Measurements from ENCODE around the gene TPPP2. TPM values are rescaled to one million over a fixed set of nuclear protein-coding genes. Genes with fewer than 3 reads are reported as not detected.

The TPPP2 gene
- total RNA-seq, 2 donors from 2014 or later: 0.94 TPM; not detected in 1

DNA sequence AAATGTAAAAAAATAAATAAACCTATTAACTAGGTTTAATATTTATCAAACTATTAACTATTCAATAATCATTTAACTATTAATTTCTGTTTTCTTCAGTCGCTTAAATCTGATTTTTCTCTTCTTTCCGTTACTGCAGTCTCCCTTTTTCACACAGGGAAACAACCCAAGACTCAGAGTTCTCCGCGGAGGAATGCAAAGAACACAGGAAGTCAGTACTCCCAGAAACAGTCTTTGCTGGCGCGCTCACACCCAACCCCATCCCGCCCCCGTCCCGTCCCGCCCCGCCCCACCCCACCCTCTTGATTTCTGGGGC lies 40.6 kb upstream of the TPPP2 start:
- peaks cover 3% of the 10 kb centered on the region for H3K36me3 ChIP-seq
- TF ChIP-seq, protein P1, sequence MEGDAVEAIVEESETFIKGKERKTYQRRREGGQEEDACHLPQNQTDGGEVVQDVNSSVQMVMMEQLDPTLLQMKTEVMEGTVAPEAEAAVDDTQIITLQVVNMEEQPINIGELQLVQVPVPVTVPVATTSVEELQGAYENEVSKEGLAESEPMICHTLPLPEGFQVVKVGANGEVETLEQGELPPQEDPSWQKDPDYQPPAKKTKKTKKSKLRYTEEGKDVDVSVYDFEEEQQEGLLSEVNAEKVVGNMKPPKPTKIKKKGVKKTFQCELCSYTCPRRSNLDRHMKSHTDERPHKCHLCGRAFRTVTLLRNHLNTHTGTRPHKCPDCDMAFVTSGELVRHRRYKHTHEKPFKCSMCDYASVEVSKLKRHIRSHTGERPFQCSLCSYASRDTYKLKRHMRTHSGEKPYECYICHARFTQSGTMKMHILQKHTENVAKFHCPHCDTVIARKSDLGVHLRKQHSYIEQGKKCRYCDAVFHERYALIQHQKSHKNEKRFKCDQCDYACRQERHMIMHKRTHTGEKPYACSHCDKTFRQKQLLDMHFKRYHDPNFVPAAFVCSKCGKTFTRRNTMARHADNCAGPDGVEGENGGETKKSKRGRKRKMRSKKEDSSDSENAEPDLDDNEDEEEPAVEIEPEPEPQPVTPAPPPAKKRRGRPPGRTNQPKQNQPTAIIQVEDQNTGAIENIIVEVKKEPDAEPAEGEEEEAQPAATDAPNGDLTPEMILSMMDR (IDR thresholded peaks at IDR 0.05): no peak
- no peaks in the 10 kb centered on the region for H3K9me3 ChIP-seq
- H3K27me3 ChIP-seq: no peaks in the 10 kb centered on the region
- no peak overlapping the region for H3K9ac ChIP-seq (ENCODE audit: low read depth in 2 of 2, low read length in 2 of 2)
- H3K27ac ChIP-seq: peak overlapping the region; percentile 85
- peak overlapping the region; percentile 84 for H3K4me3 ChIP-seq
- intact Hi-C loops (cut with DNase I): no loop called here
- H3K4me1 ChIP-seq: peaks cover 17% of the 10 kb centered on the region
- DNase-seq: no peak

DNA sequence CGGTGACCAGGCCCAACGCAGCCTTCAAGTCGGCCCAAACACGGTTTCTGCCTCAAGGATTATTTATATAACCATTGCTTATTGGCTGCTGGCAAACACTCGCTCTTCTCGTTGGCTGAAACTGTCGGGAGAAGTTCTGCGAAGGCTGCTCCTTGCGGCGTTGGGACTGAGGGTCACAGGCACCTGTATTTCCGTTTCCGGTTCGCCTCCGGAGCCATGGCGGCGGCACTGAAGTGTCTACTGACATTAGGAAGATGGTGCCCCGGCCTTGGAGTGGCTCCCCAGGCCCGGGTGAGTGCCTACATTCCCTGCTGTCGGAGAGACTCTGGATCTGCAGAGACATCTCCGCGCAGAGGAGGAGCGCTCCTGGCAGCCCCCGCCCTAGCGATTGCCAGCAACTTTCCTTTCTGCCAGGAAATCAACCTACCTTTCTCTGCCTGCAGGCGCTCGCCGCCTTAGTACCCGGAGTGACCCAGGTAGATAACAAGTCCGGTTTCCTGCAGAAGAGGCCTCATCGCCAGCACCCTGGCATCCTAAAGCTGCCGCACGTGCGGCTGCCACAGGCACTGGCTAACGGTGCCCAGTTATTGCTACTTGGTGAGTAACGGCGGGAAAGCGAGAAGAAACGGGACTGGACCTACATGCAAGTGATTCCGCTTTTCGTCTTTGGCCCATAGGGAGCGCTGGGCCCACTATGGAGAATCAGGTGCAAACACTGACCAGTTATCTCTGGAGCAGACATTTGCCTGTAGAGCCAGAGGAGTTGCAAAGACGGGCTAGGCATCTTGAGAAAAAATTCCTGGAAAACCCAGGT lies 40.0 kb upstream of the TPPP2 start, which contains the start of gene METTL17:
Gene METTL17 (plus strand): TSS at position 194 of the 814 bp plus-strand sequence. CDS start 23 bp downstream, at position 217.
- intact Hi-C loops (cut with DNase I): no loop called here
- peaks cover 17% of the 10 kb centered on the region for H3K4me1 ChIP-seq
- no peaks in the 10 kb centered on the region for H3K27me3 ChIP-seq
- H3K9ac ChIP-seq (ENCODE audit: low read depth in 2 of 2, low read length in 2 of 2): peak within 1 kb of the TSS; percentile 61 to 73
- peak within 1 kb of the TSS; percentile 84 for H3K4me3 ChIP-seq
- TF ChIP-seq, protein P1 (IDR thresholded peaks at IDR 0.05): peak; percentile 25
- DNase-seq: peak; percentile 94
- no peaks in the 10 kb centered on the region for H3K9me3 ChIP-seq
- peaks cover 8% of the 10 kb centered on the region for H3K36me3 ChIP-seq
- peak within 1 kb of the TSS; percentile 85 for H3K27ac ChIP-seq

DNA sequence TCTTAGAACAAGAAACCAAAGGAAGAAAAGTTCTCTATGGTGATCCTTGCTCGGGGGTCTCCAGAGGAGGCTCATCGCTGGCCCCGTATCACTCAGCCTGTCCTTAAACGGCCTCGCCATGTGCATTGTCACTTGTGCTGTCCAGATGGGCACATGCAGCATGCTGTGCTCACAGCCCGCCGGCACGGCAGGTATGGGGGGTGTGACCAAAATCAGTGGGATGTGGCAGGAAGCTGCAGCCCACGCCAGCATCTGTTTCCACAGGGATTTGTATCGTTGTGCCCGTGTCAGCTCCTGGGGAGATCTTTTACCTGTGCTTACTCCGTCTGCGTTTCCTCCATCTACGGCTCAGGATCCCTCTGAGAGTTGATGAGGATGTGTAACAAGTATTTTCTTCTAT lies 33.5 kb upstream of the TPPP2 start:
- Histone ChIP-seq H3K9ac (ENCODE audit: low read depth in 2 of 2, low read length in 2 of 2) (peak overlapping the region in 1 of 2 donors; percentile 61), H3K27me3 (no peaks in the 10 kb centered on the region), H3K4me1 (peaks cover 8% of the 10 kb centered on the region), H3K9me3 (no peaks in the 10 kb centered on the region), H3K4me3 (no peak overlapping the region), H3K27ac (peak overlapping the region; percentile 1), H3K36me3 (peaks cover 11% of the 10 kb centered on the region)
- DNase-seq: no peak
- TF ChIP-seq, protein P1 (IDR thresholded peaks at IDR 0.05): no peak
- intact Hi-C loops (cut with DNase I): no loop called here

DNA sequence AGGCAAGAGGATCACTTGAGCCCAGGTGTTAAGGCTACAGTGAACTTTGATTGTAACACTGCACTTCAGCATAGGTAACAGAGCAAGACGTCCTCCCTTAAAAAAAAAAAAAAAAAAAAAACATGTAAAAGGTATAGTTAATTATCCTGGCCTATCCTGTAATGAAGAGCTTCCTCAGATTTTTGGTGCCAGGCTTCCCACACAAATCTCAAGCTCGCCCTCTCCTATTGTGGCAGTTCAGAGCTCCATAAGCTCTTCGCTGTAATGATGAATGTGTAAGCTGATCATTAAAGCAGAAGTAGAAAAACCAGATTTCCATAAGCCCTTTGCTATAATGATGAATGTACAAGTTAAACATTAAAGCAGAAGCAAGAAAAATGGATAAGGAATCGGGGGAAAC lies 32.9 kb upstream of the TPPP2 start:
- peak overlapping the region; percentile 4 for H3K27ac ChIP-seq

DNA sequence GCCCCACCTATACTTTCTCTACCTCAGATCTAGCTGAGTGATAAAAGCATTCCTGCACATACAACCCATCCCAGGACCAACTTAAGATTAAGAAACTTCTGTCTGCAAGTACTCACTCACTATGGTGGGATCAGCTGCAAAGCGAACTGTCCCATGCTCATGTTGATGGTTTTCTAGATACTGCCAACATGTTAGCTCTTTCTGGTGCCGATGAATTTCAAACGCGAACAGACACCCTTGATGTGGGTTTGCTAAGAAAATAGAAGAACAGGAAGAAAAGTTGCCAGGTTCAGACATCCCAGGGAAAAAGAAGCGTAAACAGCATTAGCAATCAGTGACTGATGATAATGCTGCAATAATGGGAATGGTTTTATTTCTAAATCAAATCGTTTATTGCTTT lies 32.5 kb upstream of the TPPP2 start:
- Histone ChIP-seq H3K27me3 (no peaks in the 10 kb centered on the region), H3K4me1 (peaks cover 5% of the 10 kb centered on the region), H3K4me3 (no peak overlapping the region), H3K36me3 (peaks cover 11% of the 10 kb centered on the region), H3K9ac (ENCODE audit: low read depth in 2 of 2, low read length in 2 of 2) (peak overlapping the region in 1 of 2 donors; percentile 43), H3K9me3 (no peaks in the 10 kb centered on the region), H3K27ac (peak overlapping the region; percentile 4)
- DNase-seq: no peak
- intact Hi-C loops (cut with DNase I): no loop called here
- TF ChIP-seq, protein P1 (IDR thresholded peaks at IDR 0.05): no peak

More for the DNA sequence above, 32.9 kb upstream of the TPPP2 start:
- Histone ChIP-seq H3K9me3 (no peaks in the 10 kb centered on the region), H3K4me3 (no peak overlapping the region), H3K4me1 (peaks cover 5% of the 10 kb centered on the region), H3K36me3 (peaks cover 11% of the 10 kb centered on the region), H3K27me3 (no peaks in the 10 kb centered on the region), H3K9ac (ENCODE audit: low read depth in 2 of 2, low read length in 2 of 2) (peak overlapping the region in 1 of 2 donors; percentile 61)
- no peak for DNase-seq
- TF ChIP-seq, protein P1 (IDR thresholded peaks at IDR 0.05): no peak
- intact Hi-C loops (cut with DNase I): no loop called here
